KBM-7 (cell line): Measurements from ENCODE around the gene TIAM2.
"Not testable (repeated sequence)": the region's sequence is repeated elsewhere in the genome, so short reads cannot be mapped to it uniquely, and the experiment has no call there.

Experiments
- DNase-seq: peaks from one replicate; pipeline ENCODE4 v3.0.0-alpha.2; 2015
- in situ Hi-C: fragments of 300-500 bp; cut with MboI; formaldehyde crosslinking; loops from 2 replicates; pipeline ENCODE4 v1.14.3; 2020; ENCODE audit warnings: low sequenced_read_pairs, low pct_unique_long_range_greater_than_20kb, mixed read lengths

The TIAM2 gene

DNA sequence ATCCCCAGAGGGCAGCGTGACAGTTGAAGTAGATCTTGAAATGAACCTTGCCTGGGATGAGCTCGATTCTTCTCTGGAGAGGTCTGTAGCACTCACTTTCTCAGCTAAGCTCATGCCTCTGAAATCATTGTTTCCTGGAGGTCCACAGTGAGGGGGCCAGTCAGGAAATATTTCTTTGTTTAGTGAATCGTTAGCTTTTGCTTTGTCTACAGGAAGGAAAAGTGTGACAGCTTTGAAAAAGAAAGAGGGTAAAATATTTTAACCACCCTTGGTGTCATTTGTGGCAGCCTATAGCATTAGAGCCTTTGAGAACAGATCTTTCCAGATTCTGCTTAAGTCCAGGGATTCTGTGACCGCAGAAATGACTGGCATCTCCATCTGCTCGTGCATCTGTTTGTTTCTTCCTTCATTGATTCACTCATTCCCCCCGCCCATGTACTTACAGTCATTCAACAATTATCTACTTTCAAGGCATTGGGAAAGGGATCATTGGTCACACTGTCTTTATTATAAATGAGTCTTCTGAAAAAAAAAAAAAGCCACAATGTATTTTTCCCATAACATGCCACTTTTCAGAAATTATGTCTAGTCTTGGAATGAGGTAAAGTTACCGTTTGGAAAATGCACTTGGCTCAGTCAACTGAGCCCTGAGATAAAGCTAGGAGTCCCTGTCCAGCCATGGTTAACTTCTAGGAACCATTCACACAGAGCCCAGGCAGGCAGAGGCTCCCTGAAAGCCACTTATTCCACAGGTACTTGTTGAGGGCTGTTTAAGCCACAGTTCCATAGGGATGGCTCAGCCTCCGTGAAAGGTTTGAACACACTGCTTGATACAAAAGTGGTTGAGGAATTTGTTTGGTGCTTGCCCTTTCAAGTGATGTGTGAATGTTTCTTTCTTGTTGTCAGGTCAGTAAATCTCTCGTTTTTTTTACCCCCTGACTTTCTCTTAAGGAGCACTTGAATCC lies 86.0 kb downstream of the TIAM2 start:
- no peak for DNase-seq
- in situ Hi-C loops, result no loop called here

DNA sequence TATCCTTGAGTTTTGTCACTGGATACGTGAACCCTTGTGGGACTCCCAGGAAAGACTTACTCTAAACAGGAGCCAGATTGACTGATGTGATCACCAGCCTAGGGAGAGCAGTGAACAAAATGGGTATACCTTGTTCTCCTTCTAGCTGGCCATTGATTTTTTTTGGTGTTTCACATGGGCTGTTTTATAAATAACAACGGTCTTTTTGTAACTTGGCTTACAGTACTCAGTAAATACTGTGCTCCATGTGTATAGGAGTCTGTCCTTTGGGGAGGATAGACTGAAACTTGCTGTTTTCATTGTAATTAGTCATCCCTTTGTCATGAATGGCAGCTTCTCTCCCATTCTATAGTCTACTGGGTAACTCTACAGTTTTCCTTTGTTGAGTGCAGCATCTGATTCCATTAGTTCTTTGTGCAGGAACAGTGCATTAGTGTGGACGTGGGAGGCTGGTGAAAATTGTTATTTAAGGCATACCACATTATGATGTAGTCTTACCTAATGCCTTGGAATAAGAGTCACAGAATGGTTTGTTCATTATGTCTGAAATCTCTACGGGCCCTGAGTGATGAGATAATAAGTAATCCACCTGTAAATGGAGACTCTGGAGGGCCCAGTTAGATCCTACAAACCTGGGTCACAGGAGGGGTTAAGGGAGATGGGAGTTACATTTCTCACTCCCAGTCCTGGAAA lies 89.5 kb downstream of the TIAM2 start:
- DNase-seq, result no peak
- in situ Hi-C loops, result no loop called here

DNA sequence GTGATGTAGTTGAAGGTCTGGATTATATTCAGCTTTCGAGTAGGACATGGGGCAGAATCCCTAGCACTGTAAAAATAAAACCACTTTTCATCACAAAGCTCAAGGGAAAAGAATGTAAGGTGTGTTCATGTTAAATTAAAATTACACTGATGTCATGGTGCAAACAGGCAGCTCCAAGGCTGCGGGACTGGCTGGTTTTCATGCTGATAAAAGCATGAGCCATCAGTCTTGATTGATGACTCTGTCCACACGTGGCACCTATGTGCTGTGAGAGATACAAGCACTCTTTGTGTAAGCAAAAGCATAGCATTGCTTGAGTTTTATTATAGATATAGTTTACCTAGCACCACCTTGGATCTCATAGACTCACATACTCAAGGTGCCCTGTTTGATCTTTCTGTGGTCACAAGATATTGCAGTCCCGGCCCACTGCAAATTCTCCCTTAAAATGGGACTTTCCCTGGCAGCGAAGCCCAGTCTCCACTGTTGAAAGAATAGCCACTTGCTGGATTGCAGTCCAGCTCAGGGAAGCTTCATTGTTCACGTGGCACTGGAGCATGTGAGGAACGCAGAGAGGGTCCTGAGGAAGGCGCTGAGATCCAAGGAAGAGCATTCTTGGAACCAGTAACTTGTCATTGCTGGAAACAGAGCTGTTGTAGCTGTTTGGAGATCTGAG lies 90.6 kb downstream of the TIAM2 start:
- DNase-seq, result no peak
- in situ Hi-C loops, result no loop called here

DNA sequence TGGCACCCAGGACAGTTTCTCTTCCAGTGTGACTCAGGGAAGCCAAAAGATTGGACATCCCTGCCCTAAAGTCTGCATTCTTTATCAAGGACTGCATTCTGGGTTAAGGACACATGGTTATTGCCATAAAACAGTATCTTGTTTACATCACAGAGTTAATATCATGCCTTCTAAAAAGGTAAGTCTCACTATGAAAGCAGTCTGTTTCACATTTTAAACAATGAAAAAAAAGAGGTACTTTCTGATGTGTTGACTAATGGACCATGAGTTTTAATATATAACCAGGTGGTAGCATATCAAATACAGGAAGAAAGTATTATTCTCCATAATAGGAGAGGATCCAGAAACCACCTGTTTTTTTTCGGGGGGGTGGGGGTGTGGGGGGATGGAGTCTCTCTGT lies 93.7 kb downstream of the TIAM2 start:
- DNase-seq, result no peak
- in situ Hi-C loops, result no loop called here

DNA sequence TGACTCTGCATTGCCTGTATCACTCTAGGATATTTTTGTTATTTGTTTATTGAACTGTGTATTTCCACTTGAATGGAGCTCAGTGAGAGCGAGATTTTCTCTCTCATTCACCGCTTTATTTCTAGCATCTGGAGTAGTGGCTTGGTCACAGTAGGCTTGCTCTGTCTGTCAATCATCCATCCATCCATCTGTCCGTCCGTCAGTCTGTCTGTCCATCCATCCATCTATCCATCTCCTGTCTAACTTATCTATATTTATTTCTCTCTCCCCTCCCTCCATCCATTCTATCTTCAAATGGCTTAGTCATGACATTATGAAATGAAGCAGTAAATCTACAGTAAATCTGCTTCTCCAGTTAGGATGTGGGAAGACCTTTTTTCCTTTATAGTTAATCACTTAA lies 94.6 kb downstream of the TIAM2 start:
- no peak for DNase-seq
- in situ Hi-C loops, result no loop called here

- DNase-seq, result no peak
- in situ Hi-C loops, result no loop called here
Measured at GRCh38 chr6:155090166-155090565, 95.1 kb downstream of the TIAM2 start.

GRCh38 chr6:155091756-155092155 lies 96.6 kb downstream of the TIAM2 start:
- in situ Hi-C loops, result no loop called here
- DNase-seq, result no peak

DNA sequence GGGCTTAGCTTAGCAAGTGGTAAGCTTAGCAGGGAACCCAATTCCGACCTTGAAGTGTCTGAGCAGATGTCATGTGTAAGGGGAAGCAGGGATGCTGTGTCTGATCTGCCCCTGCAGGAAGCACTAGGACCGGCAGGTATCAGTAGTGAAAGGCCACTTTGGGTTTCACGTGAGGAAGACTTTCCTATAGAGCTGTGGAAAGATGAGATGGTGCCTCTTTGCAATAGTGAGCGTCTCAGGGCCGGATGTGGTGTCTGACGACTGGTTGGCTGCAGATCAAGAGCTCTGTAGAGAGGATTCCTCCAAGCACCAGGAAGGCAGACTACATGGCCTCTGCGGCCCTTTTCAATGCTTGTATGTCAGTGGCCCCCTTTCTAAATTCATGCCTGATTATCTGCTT lies 98.3 kb downstream of the TIAM2 start:
- peak; percentile 10 for DNase-seq
- in situ Hi-C loops, result no loop called here

DNA sequence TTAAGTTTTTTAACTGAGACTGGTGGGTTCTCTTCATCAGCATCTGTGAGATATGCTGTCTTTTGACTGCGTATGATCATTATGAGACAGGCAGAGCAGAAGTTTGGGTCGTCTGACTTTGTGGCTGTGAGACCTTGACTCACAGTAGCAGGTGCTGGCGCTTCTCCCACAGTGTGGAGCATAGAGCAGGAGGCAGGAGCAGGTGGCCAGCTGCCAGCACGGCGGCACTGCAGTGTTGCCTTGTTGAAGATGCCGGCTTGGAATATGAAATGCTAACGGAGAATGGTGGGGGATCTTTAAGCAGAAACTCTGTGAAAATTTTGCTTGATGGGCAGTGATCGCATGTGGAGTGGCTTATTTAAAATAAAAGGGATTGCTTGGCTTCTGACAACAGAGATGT lies 105.0 kb downstream of the TIAM2 start:
- in situ Hi-C loops, result no loop called here
- DNase-seq, result no peak

- in situ Hi-C loops, result no loop called here
- DNase-seq, result no peak
Measured at GRCh38 chr6:155100591-155100990, 105.5 kb downstream of the TIAM2 start.

DNA sequence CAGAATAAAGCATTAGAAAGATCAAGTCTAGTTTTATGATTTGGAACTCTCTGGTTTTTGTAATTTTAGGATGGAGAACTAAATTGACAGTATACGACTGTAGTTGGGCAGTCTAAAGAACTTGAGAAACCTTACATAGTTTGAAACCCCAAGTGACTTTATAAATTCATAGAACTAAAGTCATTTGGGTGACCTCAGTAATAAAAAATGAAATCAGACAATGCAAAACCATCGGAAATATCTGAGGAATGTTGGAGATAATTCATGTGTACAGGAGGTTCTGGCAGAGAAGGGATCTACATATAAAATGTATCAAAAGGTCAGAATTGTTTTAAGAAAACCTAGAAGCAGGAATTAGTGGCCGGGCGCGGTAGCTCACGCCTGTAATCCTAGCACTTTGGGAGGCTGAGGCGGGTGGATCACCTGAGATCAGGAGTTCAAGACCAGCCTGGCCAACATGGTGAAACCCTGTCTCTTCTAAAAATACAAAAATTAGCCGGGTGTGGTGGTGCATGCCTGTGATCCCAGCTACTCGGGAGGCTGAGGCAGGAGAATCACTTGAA lies 108.0 kb downstream of the TIAM2 start:
- in situ Hi-C loops, result not testable (repeated sequence)

GRCh38 chr6:155103816-155104366 lies 108.8 kb downstream of the TIAM2 start:
- DNase-seq, result no peak
- in situ Hi-C loops, result no loop called here

More for the DNA sequence above, 108.0 kb downstream of the TIAM2 start:
- not testable (repeated sequence) for DNase-seq

- in situ Hi-C loops, result no loop called here
- DNase-seq, result no peak
Measured at GRCh38 chr6:155106456-155107115, 111.5 kb downstream of the TIAM2 start.

DNA sequence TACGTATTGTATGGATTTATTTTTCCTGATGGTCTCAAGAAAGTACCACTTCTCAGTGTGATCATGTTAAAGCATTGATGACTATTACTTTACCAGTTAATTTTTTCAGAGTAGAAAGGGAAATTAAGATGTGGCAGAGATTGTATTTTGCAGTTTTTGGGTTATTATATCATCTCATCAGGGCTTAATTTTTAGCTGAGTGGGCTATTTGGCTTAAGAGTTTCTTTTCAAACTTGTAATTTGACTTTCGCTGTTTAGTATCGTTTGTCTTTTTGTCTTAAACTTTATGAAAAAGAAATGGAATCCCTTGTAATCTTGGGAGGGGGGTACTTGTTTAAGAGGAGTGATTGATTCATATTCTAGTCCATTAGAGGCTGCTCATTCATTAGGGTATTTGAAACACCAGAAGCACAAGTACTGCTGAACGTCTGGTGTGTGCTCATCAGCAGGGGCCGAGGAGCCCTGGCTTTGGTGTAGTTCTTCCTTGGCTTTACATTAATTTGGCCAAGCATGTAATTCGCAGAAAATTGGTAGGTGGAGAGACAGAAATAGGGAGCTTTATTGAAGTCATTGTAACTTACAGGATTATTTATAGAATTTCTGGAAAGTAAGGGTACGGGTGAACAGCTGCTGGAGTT lies 112.4 kb downstream of the TIAM2 start:
- in situ Hi-C loops, result no loop called here
- no peak for DNase-seq

GRCh38 chr6:155108070-155108820 lies 113.1 kb downstream of the TIAM2 start:
- in situ Hi-C loops, result no loop called here
- DNase-seq, result no peak

DNA sequence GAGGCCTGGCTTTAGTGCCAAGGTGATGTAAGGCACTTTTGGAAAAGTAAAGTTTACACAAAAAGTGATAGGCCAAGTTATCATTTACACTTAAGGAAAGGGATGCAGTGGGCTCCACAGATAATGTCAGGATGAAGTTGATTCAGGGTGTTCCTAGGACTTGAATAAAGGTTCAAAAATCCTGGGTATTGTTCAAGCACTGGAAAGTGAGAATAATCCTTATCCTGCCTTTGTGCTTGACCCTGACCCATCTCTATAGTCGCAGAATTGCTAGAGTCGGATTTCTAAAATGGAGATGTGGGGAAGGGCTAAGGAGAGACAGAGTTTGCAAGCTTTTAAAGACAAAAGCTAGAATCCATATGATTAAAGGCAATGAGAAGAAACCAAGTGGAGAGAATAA lies 115.6 kb downstream of the TIAM2 start:
- in situ Hi-C loops, result no loop called here
- DNase-seq, result no peak

- DNase-seq, result no peak
- in situ Hi-C loops, result no loop called here
Measured at GRCh38 chr6:155112757-155113156, 117.6 kb downstream of the TIAM2 start.
